Osteocyte (in vitro differentiated cells): Measurements from ENCODE around the gene GNG2. TPM values are rescaled to one million over a fixed set of nuclear protein-coding genes. Genes with fewer than 3 reads are reported as not detected.

Source experiments
- DNase-seq: peaks from one replicate; pipeline ENCODE4 v3.0.0; 2021; ENCODE audit warnings: mixed read lengths; ENCODE audit not compliant: unreplicated experiment; ENCODE audit errors: extremely low spot score
- H3K27ac Mint-ChIP-seq: one replicate; pipeline ENCODE4 v1.8.0; 2021; ENCODE audit warnings: mild to moderate bottlenecking, mixed read lengths; ENCODE audit not compliant: unreplicated experiment
- H3K27me3 Mint-ChIP-seq: one replicate; pipeline ENCODE4 v1.8.0; 2021; ENCODE audit warnings: mixed read lengths; ENCODE audit not compliant: unreplicated experiment
- H3K36me3 Mint-ChIP-seq: one replicate; pipeline ENCODE4 v1.8.0; 2021; ENCODE audit warnings: mixed read lengths; ENCODE audit not compliant: unreplicated experiment
- H3K4me1 Mint-ChIP-seq: one replicate; pipeline ENCODE4 v1.8.0; 2021; ENCODE audit warnings: mixed read lengths; ENCODE audit not compliant: unreplicated experiment
- H3K4me3 Mint-ChIP-seq: one replicate; pipeline ENCODE4 v1.8.0; 2021; ENCODE audit warnings: mild to moderate bottlenecking, moderate library complexity, mixed read lengths; ENCODE audit not compliant: unreplicated experiment
- H3K9me3 Mint-ChIP-seq: one replicate; pipeline ENCODE4 v1.8.0; 2021; ENCODE audit warnings: mixed read lengths; ENCODE audit not compliant: unreplicated experiment
- CTCF ChIP-seq: fragments of 200-600 bp; sonication (generic); IDR thresholded peaks from 2 replicates; pipeline ENCODE4 v1.5.0; 2021; ENCODE audit warnings: antibody characterized with exemption, mild to moderate bottlenecking, moderate library complexity
- total RNA-seq: library from RNA; stranded (reverse); gene quantifications from 2 replicates; pipeline ENCODE4 v1.2.1, GENCODE V29; 2021

Gene GNG2
- total RNA-seq, 1 donor from 2014 or later = 3.9 TPM

DNA sequence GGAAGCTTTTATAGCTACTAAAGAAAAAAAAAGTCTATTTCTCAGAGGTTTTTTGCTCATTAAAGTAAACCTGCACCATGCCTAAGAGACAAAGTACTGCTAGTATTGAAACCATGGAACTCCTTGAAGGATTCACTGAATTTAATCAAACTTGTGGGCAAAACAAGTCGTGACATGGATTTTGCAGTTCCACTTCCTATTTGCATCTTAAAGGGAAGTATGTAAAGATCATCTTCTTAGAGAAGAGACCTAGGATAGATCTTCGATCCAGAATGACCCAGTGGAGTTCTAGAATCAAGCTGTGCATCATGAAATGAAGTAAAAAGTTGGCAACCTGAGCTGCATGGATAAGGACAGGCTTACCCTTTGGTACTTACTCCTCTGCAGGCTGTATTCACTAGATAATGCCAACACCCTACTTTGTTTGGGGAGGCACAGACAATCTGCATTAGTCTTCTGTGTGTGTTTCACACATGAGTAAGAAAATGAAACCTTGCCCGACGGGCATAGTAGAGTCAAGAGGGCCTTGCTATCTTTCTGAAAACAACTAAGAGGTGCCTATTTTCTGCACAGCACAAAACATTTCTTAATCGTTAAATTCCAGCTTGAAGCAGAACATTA, 1.9 kb downstream of the GNG2 start:
- no peak overlapping the region for H3K4me3 Mint-ChIP-seq
- H3K4me1 Mint-ChIP-seq = peaks cover 16% of the 10 kb centered on the region
- no peaks in the 10 kb centered on the region for H3K27me3 Mint-ChIP-seq
- peaks cover under 1% of the 10 kb centered on the region for H3K9me3 Mint-ChIP-seq
- TF ChIP-seq CTCF = no peak
- H3K36me3 Mint-ChIP-seq = no peaks in the 10 kb centered on the region
- no peak overlapping the region for H3K27ac Mint-ChIP-seq
- DNase-seq = no peak

DNA sequence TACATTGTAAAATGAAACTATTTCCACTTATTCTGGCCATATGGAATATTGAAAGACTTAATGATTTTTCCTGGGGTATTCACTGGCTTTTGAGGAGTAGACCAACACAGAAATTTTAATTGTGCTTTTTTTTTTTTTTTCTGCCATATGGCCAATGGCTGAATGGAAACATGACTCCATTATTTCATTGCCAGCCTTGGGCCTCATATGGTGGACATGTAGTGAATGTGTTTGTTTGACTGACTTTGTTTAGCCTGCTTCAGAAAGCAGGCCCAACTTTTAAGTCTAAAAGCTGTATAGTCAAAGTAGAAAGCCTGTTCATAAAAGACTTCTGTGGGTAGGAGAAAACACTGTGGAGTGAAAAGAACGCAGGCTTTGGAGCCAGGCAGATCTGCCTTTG, 2.4 kb downstream of the GNG2 start:
- H3K27me3 Mint-ChIP-seq = no peaks in the 10 kb centered on the region
- no peak overlapping the region for H3K4me3 Mint-ChIP-seq
- peaks cover 16% of the 10 kb centered on the region for H3K4me1 Mint-ChIP-seq
- no peak overlapping the region for H3K27ac Mint-ChIP-seq
- DNase-seq = no peak
- H3K36me3 Mint-ChIP-seq = no peaks in the 10 kb centered on the region
- H3K9me3 Mint-ChIP-seq = no peaks in the 10 kb centered on the region
- no peak for TF ChIP-seq CTCF

DNA sequence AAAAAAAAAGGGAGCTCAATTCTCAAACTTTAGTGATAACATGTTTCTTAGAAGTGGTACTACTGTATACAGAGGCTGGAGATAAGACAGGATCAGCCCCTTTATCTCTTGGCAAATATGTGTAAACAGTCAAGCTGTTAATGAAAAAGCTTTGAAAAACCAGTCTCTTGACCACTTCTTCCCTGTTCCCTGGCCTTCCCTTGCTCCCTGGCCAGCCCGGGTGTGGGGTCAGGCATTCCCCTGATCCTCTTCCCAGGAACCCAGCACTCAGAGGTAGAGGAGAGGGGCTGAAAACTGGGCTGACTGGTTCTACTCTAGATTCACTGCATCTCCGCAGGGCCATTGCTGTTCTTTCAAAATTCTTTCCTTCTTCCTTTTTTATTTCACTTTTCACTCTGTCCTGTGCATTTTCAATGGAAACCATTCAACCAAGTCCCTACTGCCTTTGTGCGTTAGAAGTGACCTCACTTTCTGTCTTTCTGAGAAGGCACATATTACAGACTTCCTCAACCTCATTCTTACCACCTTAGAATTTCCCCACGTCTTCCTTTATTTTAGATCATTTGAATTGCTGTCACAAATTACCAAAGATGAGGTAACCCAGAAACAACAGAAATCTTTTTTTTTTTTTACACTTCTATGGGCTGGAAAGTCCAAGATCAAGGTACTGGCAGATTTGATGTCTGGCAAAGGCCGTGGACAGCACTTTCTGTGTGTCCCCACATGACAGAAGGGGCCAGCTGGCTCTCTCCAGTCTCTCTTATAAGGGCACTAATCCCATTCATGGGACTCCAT, 5.7 kb downstream of the GNG2 start:
- Mint-ChIP-seq H3K9me3 (no peaks in the 10 kb centered on the region), H3K27ac (no peak overlapping the region), H3K36me3 (no peaks in the 10 kb centered on the region), H3K27me3 (no peaks in the 10 kb centered on the region), H3K4me3 (no peak overlapping the region), H3K4me1 (peaks cover 11% of the 10 kb centered on the region)
- no peak for DNase-seq
- no peak for TF ChIP-seq CTCF

DNA sequence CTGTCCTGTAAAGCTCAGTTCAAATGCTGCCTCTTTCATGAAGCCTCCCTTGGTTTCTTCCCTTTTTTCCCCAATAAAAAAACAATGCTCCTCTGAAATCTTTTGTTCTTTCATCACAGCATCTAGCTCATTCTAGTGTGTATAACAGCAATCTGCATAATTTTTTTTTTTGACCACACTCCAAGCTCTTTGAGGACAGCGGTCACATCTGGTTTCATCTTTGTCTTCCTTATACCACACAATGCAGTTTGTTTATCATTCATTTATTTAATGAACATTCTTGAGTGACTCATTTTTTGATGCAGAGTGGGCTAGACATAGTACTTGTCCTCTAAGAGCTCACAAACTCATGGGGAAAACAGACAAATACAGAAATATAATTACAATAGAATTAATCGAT, 7.3 kb downstream of the GNG2 start:
- no peaks in the 10 kb centered on the region for H3K27me3 Mint-ChIP-seq
- no peak overlapping the region for H3K4me3 Mint-ChIP-seq
- no peak for DNase-seq
- H3K4me1 Mint-ChIP-seq = peaks cover 2% of the 10 kb centered on the region
- H3K9me3 Mint-ChIP-seq = no peaks in the 10 kb centered on the region
- H3K36me3 Mint-ChIP-seq = no peaks in the 10 kb centered on the region
- H3K27ac Mint-ChIP-seq = no peak overlapping the region
- no peak for TF ChIP-seq CTCF

DNA sequence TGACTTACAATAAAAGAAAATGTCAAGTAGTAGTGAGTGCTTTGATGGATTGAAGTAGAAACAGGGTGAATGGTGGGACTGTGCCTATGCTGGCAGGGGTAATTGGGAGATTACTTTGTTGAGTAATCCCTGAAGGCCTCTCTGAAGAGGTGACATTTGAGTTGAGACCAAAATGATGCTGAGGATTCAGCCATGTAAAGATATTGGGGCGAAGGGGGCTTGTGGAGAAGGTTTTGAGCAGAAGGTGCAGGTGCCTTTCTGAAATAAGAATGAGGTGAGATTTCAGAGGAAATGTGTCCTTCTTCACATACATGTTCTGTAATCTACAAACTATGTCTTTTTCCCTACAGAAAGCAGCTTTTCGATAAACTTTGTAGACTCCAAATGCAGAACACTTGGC, 8.0 kb downstream of the GNG2 start:
- no peaks in the 10 kb centered on the region for H3K27me3 Mint-ChIP-seq
- peaks cover 8% of the 10 kb centered on the region for H3K4me1 Mint-ChIP-seq
- no peaks in the 10 kb centered on the region for H3K36me3 Mint-ChIP-seq
- no peaks in the 10 kb centered on the region for H3K9me3 Mint-ChIP-seq
- no peak for TF ChIP-seq CTCF
- H3K27ac Mint-ChIP-seq = no peak overlapping the region
- no peak for DNase-seq
- H3K4me3 Mint-ChIP-seq = no peak overlapping the region
